Right cardiac atrium (tissue), 5 donors: ENCODE results near the gene AFAP1. TPM values are rescaled to one million over a fixed set of nuclear protein-coding genes. Genes with fewer than 3 reads are reported as not detected.

Experiments used
- ATAC-seq, 2 donors: fragments of 200-7000 bp; cut with Tn5 transposase; one replicate each; pipeline versions ENCODE4 v1.8.0 to v1.9.1; 2020; ENCODE audit warnings: moderate library complexity in 2 of 2, mild to moderate bottlenecking in 1 of 2
- DNase-seq, 3 donors: peaks; one replicate each; pipeline ENCODE4 v3.0.0-alpha.2; 2020
- H3K27ac ChIP-seq: one replicate; pipeline ENCODE4 v1.5.1; 2013; ENCODE audit warnings: mild to moderate bottlenecking, low read length, control low read depth, moderate library complexity
- H3K27me3 ChIP-seq: one replicate; pipeline ENCODE4 v1.6.1; 2013; ENCODE audit not compliant: control insufficient read depth, insufficient read depth
- H3K4me1 ChIP-seq: one replicate; pipeline ENCODE4 v1.6.1; 2013; ENCODE audit warnings: low read length; ENCODE audit not compliant: control insufficient read depth, insufficient read depth
- H3K4me3 ChIP-seq: one replicate; pipeline ENCODE4 v1.5.1; 2013; ENCODE audit warnings: low read length, control low read depth
- H3K9me3 ChIP-seq: one replicate; pipeline ENCODE4 v1.6.1; 2013; ENCODE audit warnings: low read length; ENCODE audit not compliant: control insufficient read depth
- WGBS: extraction: QIAGEN DNeasy Blood & Tissue Kit; methylation state at CpG from one replicate; pipeline ENCODE4 v1.1.7; 2013; 5-methylcytosine and 5-hydroxymethylcytosine counted together
- intact Hi-C, 4 donors: fragments of 100-400 bp; cut with DNase I; formaldehyde crosslinking; loops; one replicate each; pipeline versions ENCODE4 v1.11.0 to v1.14.0; 2022 to 2023
- polyA plus RNA-seq: library from polyadenylated mRNA; stranded (reverse); fragments of 200-250 nt; gene quantifications from one replicate; pipeline ENCODE4 v1.2.3, GENCODE V29; 2013
- total RNA-seq, 4 donors: library from RNA; stranded (reverse); fragmentation: NEBNext Ultra II Directional; extraction: Animal tissue kit (Norgen Biotek cat#: 25700); gene quantifications; one replicate each; pipeline ENCODE4 v1.2.1, GENCODE V29; 2021
- donor health status: healthy with polysubstance abuse.
- donor health status: DM: no; HTN: yes; CAD: no.
- donor health status: DM: no; HTN: no; CAD: no.
- donor health status: DM: no; HTN: yes; CAD: no; lungs with severe emphysema.
- donor health status: DM: yes; HTN: yes; CAD: no.

Gene AFAP1
- total and polyA plus RNA-seq, 5 donors = 7.8 to 43.6 (median 25.4) TPM

DNA sequence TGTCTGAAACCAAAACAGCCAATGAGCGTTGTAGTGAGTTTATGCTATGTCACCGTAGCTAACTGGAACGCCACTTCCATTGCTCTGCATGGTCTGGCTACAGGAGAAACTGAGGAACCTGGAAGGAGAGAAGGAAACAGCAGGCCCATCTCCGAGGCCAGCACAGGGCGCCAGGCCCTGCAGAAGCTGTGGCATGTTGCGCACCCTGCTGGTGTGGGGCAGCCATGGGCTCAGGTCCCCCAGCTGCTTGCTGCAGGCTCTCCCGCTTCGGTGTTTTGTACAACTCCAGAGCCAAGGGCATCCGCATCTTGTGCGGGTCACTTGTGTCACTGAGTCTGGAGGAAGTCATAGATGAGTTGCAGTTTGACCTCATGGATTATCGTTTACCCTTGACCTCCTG, 89.2 kb downstream of the AFAP1 start:
- no peaks in the 10 kb centered on the region for H3K9me3 ChIP-seq
- 88% methylated on average over 11 of the region's 11 CpGs for WGBS
- ATAC-seq (no peak), DNase-seq (no peak)
- no peaks in the 10 kb centered on the region for H3K27me3 ChIP-seq
- no peak overlapping the region for H3K27ac ChIP-seq
- intact Hi-C loops = no loop called here
- H3K4me1 ChIP-seq = peaks cover 4% of the 10 kb centered on the region
- H3K4me3 ChIP-seq = no peak overlapping the region

DNA sequence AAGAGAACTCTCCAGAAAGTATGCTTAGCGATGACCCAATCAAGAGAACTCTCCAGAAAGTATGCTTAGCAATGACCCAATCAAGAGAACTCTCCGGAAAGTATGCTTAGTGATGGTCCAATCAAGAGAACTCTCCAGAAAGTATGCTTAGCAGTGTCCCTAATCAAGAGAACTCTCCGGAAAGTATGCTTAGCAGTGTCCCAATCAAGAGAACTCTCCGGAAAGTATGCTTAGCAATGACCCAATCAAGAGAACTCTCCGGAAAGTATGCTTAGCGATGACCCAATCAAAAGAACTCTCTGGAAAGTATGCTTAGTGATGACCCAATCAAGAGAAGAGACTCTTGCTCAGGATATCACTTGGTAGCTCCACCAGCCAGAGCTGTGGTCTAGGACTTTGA, 92.5 kb downstream of the AFAP1 start:
- Histone ChIP-seq H3K27ac (no peak overlapping the region), H3K27me3 (no peaks in the 10 kb centered on the region), H3K9me3 (no peaks in the 10 kb centered on the region), H3K4me3 (no peak overlapping the region), H3K4me1 (peaks cover 9% of the 10 kb centered on the region)
- intact Hi-C loops = no loop called here
- ATAC-seq (no peak), DNase-seq (no peak)
- 88% methylated on average over 6 of the region's 6 CpGs for WGBS

DNA sequence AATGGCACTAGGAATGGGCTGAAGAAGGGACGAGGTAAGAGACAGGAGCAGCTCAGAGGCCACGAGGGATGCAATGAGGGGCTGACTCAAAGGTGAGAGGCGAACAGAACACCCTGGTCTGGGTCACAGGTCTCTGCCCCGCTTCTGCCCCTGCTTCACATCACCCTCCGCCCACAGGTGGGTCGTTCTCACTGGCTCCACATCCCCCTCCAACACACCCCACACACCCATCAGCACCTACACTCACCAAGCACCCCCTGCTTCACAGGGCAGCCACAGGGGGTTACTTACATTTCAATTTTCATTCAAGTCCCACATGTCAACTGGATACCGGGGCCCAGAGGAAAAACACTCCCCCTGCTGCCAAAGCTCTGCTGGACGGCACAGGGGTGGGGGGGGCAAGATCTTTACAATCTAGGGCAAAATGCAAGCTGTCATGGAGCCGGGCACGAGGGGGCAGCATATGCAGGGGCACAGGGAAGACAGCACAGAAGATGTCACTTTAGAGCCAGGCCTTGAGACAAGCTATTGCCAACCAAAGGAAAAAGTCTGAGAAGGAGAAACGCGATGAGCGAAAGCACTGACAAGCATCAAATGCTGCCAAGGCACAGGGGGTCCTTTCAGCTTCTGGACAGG, 94.0 kb downstream of the AFAP1 start:
- intact Hi-C loops = no loop called here
- Histone ChIP-seq H3K9me3 (no peaks in the 10 kb centered on the region), H3K4me1 (peaks cover 9% of the 10 kb centered on the region), H3K4me3 (no peak overlapping the region), H3K27me3 (no peaks in the 10 kb centered on the region), H3K27ac (no peak overlapping the region)
- ATAC-seq (no peak), DNase-seq (no peak)
- 84% methylated on average over 13 of the region's 13 CpGs for WGBS

DNA sequence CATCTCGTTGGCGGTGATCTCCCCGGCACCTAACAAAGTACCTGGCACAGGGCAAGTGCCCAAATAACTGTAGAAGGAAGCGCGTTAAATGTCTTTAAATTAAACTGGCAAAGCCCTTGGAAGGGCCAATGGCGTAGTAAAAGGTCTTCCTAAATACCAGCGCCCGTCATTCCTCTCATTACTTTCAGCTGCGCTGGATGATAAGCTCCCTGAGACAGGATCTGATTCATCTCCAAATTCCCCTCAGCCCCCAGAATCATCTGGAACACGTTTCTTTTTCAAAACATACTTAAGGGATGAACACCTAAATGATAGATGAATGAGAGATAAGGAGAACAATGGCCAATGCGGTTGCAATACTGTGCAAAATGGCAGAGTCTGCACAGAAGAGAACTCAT, 95.1 kb downstream of the AFAP1 start:
- DNase-seq (no peak), ATAC-seq (peak in 1 of 2 donors; percentile 15)
- Histone ChIP-seq H3K27me3 (no peaks in the 10 kb centered on the region), H3K9me3 (no peaks in the 10 kb centered on the region), H3K4me1 (peaks cover 9% of the 10 kb centered on the region), H3K4me3 (no peak overlapping the region), H3K27ac (no peak overlapping the region)
- intact Hi-C loops = loop anchor here in 2 of 4 donors (5.0 kb wide), 1 partner anchor 37 kb away; no protein-coding TSS in a partner anchor
- 63% methylated on average over 11 of the region's 11 CpGs for WGBS

DNA sequence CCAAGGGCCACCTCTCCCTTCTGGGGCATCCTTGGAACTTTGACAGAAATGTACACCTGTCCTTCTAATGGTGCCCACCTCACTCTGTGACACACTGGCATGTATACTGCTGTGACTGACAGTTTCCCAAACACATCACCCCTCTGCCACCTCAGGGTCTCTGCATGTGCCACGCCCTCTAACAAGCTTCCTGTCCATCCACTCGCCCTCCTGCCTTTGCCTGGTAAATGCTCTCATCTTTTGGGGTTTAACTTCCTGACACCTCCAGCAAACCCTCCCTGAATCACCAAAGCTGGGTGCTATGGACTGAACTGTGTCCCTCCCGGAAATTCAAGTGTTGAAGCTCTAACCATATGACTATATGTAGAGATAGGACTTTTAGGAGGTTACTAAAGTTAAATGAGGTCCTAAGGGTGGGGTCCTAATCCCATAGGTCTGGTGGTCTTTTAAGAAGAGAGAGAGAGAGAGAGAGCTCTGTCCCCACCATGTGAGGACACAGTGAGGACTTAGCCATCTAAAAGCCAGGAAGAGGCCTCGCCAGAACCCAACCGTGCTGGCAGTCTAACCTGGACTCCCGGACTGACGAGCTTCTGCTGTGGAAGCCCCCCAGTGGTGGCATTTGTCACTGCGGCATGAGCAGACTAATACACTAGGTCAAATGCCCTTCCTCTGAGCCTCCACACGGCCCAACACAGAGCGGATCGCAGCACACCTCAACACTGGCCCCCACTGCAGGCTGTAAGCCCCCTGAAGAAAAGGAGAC, 95.6 kb downstream of the AFAP1 start:
- Histone ChIP-seq H3K4me3 (no peak overlapping the region), H3K4me1 (peaks cover 9% of the 10 kb centered on the region), H3K9me3 (no peaks in the 10 kb centered on the region), H3K27me3 (no peaks in the 10 kb centered on the region), H3K27ac (peak overlapping the region; percentile 55)
- peak; percentile 66 to 72 for ATAC-seq
- peak; percentile 87 to 94 (median 91) for DNase-seq
- intact Hi-C loops = loop anchor here in 2 of 4 donors (5.0 kb wide), 1 partner anchor 37 kb away; no protein-coding TSS in a partner anchor
- 49% methylated on average over 11 of the region's 11 CpGs for WGBS

DNA sequence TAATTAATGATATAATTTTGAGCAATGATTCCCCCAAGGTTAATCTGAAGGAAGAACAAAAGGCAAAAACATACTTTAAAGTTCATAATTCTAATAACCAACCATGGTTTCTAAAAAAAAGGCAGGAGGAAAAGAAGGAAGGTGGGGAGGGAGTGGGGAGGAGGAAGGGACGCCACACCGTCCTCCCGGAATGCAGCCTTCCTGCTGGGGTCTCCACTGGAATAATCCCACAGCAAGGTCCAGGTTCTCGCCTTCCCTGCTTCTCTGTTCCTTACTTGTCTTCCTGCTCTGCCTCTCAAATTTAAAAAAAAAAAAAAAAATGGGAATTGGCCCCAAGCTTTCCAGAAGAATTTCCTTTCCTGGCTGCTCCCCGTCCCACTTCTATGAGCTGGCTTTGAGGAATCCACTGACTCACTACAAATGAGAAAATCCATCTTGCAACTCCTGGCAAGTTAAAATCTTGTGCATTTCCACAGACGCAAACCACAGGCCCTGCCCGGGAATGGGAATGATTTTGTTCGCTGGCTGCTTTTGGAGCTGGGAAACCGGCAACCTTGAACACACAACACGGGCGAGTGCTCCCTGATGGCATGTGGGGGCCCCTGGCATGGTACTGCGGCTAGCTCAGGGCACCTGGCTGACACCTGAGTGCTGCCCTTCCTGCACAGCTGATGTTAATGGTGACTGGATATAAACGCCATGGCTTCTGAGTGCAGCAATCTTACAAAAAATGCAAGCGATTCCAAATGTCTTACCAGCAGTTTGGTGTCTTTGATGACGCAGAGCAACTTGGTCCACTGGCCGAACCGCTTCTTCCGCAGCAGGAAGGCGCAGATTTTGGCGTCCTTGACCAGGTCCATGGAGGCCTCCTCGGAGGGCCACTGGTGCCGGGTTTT, 97.0 kb downstream of the AFAP1 start:
- no peaks in the 10 kb centered on the region for H3K27me3 ChIP-seq
- ATAC-seq (peak; percentile 83 to 87), DNase-seq (peak; percentile 70 to 87 (median 84))
- WGBS = 54% methylated on average over 22 of the region's 22 CpGs
- peak overlapping the region; percentile 97 for H3K27ac ChIP-seq
- intact Hi-C loops = loop anchor here in 2 of 4 donors (5.0 kb wide), 1 partner anchor 35 kb away; no protein-coding TSS in a partner anchor
- peaks cover 9% of the 10 kb centered on the region for H3K4me1 ChIP-seq
- H3K9me3 ChIP-seq = no peaks in the 10 kb centered on the region
- no peak overlapping the region for H3K4me3 ChIP-seq

DNA sequence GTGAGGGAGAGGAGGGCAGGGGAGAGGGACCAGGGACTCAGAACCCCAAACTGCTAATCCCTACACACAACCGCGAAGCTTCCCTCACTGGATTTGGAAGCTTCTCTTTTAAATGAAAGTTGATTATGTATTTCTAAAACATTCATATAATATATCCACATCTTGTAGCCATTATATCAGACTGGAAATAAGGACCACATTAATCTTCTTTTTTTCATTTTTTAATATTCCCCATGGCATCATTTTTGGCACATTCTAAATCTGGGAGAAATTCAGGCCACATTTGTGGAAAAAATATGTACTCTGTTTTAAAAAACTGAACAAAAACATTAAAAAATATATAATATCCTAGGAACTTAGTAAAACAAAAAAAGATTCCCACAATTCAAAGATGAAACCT, 97.8 kb downstream of the AFAP1 start:
- 83% methylated on average over 2 of the region's 2 CpGs for WGBS
- no peak for DNase-seq
- ATAC-seq = no peak
- intact Hi-C loops = loop anchor here in 2 of 4 donors (5.0 kb wide), 1 partner anchor 35 kb away; no protein-coding TSS in a partner anchor
- no peak overlapping the region for H3K4me3 ChIP-seq
- H3K27ac ChIP-seq = no peak overlapping the region
- H3K4me1 ChIP-seq = peaks cover 9% of the 10 kb centered on the region
- no peaks in the 10 kb centered on the region for H3K9me3 ChIP-seq
- H3K27me3 ChIP-seq = no peaks in the 10 kb centered on the region

DNA sequence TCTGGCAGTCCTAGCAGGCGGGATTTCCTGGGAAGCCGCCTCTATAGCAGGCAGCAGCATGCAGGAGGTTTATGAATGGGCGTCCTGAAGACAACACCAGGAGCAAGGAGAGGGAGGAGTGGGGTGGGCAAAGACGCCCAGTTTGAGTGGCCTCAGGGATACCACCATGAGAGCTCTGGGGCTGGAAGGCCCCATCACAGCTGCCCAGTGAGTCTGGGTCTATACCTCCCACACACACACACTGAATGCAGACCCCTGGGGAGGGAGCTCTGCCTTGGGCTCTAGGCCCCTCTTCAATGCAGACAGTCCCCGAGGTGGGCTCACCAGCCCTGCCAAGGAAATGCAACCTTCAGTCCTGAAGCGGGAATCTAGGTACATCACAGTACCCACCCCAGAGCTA, 98.6 kb downstream of the AFAP1 start:
- ATAC-seq = no peak
- no peaks in the 10 kb centered on the region for H3K9me3 ChIP-seq
- no peak for DNase-seq
- H3K4me3 ChIP-seq = no peak overlapping the region
- peaks cover 9% of the 10 kb centered on the region for H3K4me1 ChIP-seq
- no peak overlapping the region for H3K27ac ChIP-seq
- no peaks in the 10 kb centered on the region for H3K27me3 ChIP-seq
- intact Hi-C loops = loop anchor here in 2 of 4 donors (5.0 kb wide), 1 partner anchor 34 kb away; no protein-coding TSS in a partner anchor
- WGBS = 66% methylated on average over 6 of the region's 6 CpGs

DNA sequence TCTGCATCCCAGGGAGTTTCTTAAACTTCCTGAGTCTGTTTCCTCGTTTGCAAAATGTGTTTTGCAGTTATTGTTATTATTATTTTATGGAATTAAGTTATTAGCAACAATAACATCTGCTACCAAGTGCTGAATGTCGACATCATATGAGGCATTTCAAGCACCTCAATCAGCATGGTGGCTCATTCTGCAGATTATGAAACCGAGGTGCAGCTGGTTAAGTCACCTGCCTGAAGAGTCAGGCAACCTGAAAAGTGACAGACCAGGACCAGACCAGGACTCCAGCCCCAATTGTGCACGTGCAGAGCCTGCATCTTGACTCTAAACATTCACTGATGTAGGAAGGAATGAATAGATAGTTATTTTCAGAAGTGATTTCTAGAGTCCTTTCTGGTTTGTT, 99.8 kb downstream of the AFAP1 start:
- ATAC-seq (no peak), DNase-seq (no peak)
- H3K9me3 ChIP-seq = no peaks in the 10 kb centered on the region
- no peak overlapping the region for H3K4me3 ChIP-seq
- no peak overlapping the region for H3K27ac ChIP-seq
- intact Hi-C loops = loop anchor here in 2 of 4 donors (5.0 kb wide), 1 partner anchor 33 kb away; no protein-coding TSS in a partner anchor
- no peaks in the 10 kb centered on the region for H3K27me3 ChIP-seq
- H3K4me1 ChIP-seq = peaks cover 9% of the 10 kb centered on the region
- WGBS = 68% methylated on average over 4 of the region's 4 CpGs

DNA sequence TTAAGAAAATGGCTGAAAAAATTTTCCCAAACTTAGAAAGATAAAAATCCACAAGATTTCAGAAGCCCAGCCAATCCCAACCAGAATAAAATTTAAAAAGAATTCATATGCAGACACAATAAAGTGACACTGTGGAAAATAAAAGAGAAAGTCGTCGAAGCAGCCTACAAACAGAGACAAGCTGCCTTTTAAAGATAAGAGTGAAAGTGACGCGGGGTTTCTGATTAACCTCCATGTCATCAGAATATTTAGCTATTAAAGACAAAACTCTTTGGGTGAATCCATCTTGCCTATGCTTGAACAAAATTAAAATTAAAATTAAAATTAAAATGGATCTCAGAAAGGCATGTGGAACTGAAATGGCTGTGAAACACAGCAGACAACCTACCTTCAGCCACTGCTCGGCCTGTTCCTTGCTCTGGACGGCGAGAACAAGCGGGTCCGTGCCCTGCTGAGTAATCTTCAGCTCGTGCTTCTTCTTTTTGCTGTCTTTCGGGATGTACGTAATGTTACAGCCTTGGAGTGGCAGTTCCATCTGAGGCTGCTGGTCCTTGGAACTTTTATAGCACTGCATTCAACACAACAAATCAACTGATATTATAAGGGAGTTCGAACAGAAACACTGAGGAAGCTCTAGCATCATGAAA, 101.4 kb downstream of the AFAP1 start:
- Histone ChIP-seq H3K27me3 (no peaks in the 10 kb centered on the region), H3K9me3 (no peaks in the 10 kb centered on the region), H3K4me1 (no peaks in the 10 kb centered on the region), H3K4me3 (no peak overlapping the region), H3K27ac (peak overlapping the region; percentile 39)
- intact Hi-C loops = no loop called here
- DNase-seq (no peak), ATAC-seq (no peak)
- 74% methylated on average over 13 of the region's 13 CpGs for WGBS
